Gastroesophageal sphincter (tissue), 3 donors: ENCODE measurements around the gene MPDU1.

Experiments used
- CTCF ChIP-seq, 4 experiments: fragments of 200-600 bp in 2 of 4; fragments of 450-650 bp in 2 of 4; sonication (generic) in 1 of 4; IDR thresholded peaks; one replicate each; pipeline ENCODE4 v1.5.1; 2017 to 2019; ENCODE audit warnings: antibody characterized with exemption in 4 of 4, mild to moderate bottlenecking in 2 of 4, moderate library complexity in 2 of 4
- EP300 ChIP-seq: sonication (generic); formaldehyde crosslinking; IDR thresholded peaks from one replicate; pipeline ENCODE4 v1.6.1; 2017; ENCODE audit warnings: antibody characterized with exemption, mild to moderate bottlenecking
- POLR2A ChIP-seq, 2 donors: fragments of 450-650 bp; IDR thresholded peaks; one replicate each; pipeline ENCODE4 v1.6.1; 2017; ENCODE audit warnings: antibody characterized with exemption in 2 of 2, mild to moderate bottlenecking in 2 of 2, moderate library complexity in 1 of 2
- POLR2AphosphoS5 ChIP-seq: sonication (generic); formaldehyde crosslinking; IDR thresholded peaks from one replicate; pipeline ENCODE4 v1.6.1; 2017; ENCODE audit warnings: antibody characterized with exemption

- TF ChIP-seq CTCF (IDR thresholded peaks at IDR 0.05): no peak
- no peak for TF ChIP-seq POLR2AphosphoS5
- TF ChIP-seq EP300: no peak
- TF ChIP-seq POLR2A (IDR thresholded peaks at IDR 0.05): no peak
Measured at GRCh38 chr17:7588553-7589203, 5.0 kb downstream of the MPDU1 start.
